HFFc6 (cell line): ENCODE data around the gene LSM6. TPM values are rescaled to one million over a fixed set of nuclear protein-coding genes. Genes with fewer than 3 reads are reported as not detected.

Source experiments
- DNase-seq: peaks from one replicate; pipeline ENCODE4 v3.0.0-alpha.2; 2018
- H3K27ac Mint-ChIP-seq: 2 replicates; pipeline ENCODE4 v1.8.0; 2020; ENCODE audit warnings: mild to moderate bottlenecking, mixed read lengths
- H3K27me3 Mint-ChIP-seq: 2 replicates; pipeline ENCODE4 v1.8.0; 2021; ENCODE audit warnings: mild to moderate bottlenecking, moderate library complexity, mixed read lengths; ENCODE audit not compliant: insufficient read depth
- H3K36me3 Mint-ChIP-seq: 2 replicates; pipeline ENCODE4 v1.8.0; 2021; ENCODE audit warnings: low read depth, mixed read lengths
- H3K4me1 Mint-ChIP-seq: 2 replicates; pipeline ENCODE4 v1.8.0; 2020; ENCODE audit warnings: low read depth, mixed read lengths
- H3K4me3 Mint-ChIP-seq: 2 replicates; pipeline ENCODE4 v1.8.0; 2020; ENCODE audit warnings: mild to moderate bottlenecking, moderate library complexity, mixed read lengths
- H3K9me3 Mint-ChIP-seq: 2 replicates; pipeline ENCODE4 v1.8.0; 2020; ENCODE audit warnings: mild to moderate bottlenecking, mixed read lengths
- total RNA-seq, 6 experiments: library from RNA; stranded (reverse); fragmentation: NEBNext Ultra II Directional; extraction: Animal tissue kit (Norgen Biotek cat#: 25700); gene quantifications; 2 replicates in 1 of 6; 3 replicates in 5 of 6; pipeline ENCODE4 v1.2.3, GENCODE V29; 2021
- TF ChIP-seq, protein P1 (sequence below): fragments of 200-600 bp; sonication (generic); IDR thresholded peaks from 2 replicates; pipeline ENCODE4 v1.5.0; 2021; ENCODE audit warnings: antibody characterized with exemption, mild to moderate bottlenecking

LSM6 gene
- total RNA-seq, 6 experiments from 2014 or later: 18.8 to 27.9 (median 21.7) TPM

DNA sequence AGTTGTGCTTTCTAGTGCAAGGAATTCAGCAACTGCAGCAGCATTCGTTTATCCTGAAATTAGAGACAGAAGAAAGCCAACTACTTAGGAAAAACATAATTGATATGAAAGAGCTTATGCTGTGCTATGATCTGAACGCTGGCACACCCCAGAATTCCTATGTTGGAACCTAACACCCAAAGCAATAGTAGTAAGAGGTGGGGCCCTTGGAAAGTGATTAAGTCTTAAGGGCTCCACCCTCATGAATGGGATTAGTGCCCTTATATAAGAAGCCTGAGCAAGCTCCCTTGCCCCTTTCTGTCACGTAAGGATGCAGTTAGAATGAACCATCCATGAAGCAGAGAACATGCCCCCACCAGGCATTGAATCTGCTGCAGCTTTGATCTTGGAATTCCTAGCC is 5.4 kb upstream of the LSM6 start:
- Mint-ChIP-seq H3K4me1 (peaks cover 10% of the 10 kb centered on the region), H3K36me3 (no peaks in the 10 kb centered on the region), H3K4me3 (no peak overlapping the region), H3K27ac (no peak overlapping the region), H3K27me3 (peaks cover 3% of the 10 kb centered on the region; the same call in 1 of the 2 replicates), H3K9me3 (no peaks in the 10 kb centered on the region)
- TF ChIP-seq, protein P1, sequence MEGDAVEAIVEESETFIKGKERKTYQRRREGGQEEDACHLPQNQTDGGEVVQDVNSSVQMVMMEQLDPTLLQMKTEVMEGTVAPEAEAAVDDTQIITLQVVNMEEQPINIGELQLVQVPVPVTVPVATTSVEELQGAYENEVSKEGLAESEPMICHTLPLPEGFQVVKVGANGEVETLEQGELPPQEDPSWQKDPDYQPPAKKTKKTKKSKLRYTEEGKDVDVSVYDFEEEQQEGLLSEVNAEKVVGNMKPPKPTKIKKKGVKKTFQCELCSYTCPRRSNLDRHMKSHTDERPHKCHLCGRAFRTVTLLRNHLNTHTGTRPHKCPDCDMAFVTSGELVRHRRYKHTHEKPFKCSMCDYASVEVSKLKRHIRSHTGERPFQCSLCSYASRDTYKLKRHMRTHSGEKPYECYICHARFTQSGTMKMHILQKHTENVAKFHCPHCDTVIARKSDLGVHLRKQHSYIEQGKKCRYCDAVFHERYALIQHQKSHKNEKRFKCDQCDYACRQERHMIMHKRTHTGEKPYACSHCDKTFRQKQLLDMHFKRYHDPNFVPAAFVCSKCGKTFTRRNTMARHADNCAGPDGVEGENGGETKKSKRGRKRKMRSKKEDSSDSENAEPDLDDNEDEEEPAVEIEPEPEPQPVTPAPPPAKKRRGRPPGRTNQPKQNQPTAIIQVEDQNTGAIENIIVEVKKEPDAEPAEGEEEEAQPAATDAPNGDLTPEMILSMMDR: no peak
- DNase-seq: no peak

DNA sequence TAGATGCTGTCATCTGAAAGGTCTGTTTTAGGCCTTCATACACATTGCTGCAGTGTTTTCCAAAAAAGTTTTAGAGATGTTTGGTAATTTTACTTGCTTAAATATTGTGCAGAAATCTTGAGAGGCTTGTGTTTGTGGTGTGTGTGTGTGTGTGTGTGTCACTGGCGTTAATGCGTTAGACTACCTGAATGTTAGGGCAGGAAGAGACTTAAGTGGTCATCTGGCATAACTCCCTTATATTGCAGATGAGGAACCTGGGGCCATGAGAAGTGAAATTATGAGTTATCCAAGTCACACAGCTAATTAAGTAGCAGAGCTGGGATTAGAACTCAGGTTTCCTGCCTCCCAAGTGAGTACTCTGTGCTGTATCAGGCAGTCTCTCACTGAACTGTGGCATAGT is 1.4 kb downstream of the LSM6 start:
- Mint-ChIP-seq H3K4me3 (peak overlapping the region; percentile 85), H3K4me1 (peaks cover 47% of the 10 kb centered on the region), H3K36me3 (no peaks in the 10 kb centered on the region), H3K9me3 (no peaks in the 10 kb centered on the region), H3K27ac (peak overlapping the region; percentile 86), H3K27me3 (no peaks in the 10 kb centered on the region; the same call in 1 of the 2 replicates)
- no peak for DNase-seq
- TF ChIP-seq, protein P1: no peak

DNA sequence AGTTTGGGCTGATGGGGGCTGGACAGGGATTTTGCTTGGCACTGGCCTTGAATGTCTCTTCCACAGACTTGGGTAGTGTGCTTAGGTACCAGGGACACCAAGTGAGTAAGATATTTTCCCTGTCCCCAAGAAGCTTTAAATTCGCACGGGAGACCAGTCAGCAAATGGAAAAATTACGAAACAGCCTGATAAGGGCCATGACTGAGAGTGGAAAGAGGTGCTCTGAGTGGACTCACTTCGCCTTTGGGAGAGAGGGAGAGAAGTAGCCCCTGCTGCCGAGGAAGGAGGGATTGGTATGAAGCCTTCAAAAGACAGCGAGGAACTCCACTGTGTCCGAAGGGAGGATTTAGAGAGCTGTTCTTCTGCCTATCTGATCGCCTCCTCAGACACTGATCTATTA is 2.6 kb downstream of the LSM6 start:
- DNase-seq: no peak
- Mint-ChIP-seq H3K27me3 (no peaks in the 10 kb centered on the region; the same call in 1 of the 2 replicates), H3K36me3 (no peaks in the 10 kb centered on the region), H3K4me3 (peak overlapping the region; percentile 22; the same call in 1 of the 2 replicates), H3K9me3 (no peaks in the 10 kb centered on the region), H3K27ac (no peak overlapping the region), H3K4me1 (peaks cover 47% of the 10 kb centered on the region)
- TF ChIP-seq, protein P1: no peak

DNA sequence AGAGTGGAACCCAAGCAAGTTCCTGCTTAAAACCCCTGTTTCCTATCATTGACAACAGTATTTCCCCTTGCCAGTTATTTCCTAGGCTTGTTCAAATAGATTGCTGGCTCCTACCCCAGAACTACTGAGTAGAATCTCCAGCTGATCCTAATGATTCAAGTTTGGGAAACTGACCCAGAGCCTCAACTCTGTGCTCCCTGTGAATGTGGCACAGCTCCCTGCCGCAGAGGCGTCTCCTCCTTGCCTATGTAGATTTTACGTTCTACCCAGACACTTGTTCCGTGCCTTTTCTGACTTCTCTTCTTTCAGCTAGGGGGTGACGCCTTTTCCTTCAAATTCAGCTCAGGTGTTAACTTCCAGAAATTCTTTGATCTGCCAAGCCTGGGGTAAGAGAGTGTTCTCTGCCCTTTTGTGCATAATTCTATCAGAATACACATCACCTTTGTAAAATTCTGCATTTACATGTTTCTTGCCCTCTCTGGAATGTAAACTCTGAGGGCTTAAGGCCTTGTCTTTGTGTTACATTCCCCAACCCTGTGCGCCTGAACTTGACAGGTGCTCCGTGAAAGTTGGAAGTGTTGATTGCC is 4.4 kb downstream of the LSM6 start:
- H3K36me3 Mint-ChIP-seq: no peaks in the 10 kb centered on the region
- TF ChIP-seq, protein P1: no peak
- no peak for DNase-seq
- no peaks in the 10 kb centered on the region; the same call in 1 of the 2 replicates for H3K27me3 Mint-ChIP-seq
- peaks cover 47% of the 10 kb centered on the region for H3K4me1 Mint-ChIP-seq
- H3K27ac Mint-ChIP-seq: no peak overlapping the region
- H3K9me3 Mint-ChIP-seq: no peaks in the 10 kb centered on the region
- no peak overlapping the region for H3K4me3 Mint-ChIP-seq

DNA sequence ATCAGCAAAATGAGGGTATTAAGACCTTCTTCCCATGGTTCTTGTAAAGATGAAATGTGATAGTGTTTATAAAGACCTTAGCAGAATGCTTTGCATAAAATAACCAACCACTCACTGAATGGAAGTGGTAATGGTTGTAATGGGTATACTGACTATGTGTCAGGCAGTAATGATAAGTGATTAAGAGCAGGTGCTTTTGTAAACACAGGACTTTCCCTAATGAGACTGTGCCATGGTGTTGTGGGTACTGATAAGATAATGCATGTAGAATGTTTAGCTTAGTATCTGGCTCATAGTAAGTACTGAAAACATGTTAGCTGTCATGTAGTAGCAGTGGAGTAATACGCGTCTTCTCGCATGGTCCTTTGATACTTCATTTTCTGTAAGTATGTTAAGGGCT is 6.9 kb downstream of the LSM6 start:
- no peak overlapping the region for H3K4me3 Mint-ChIP-seq
- H3K27me3 Mint-ChIP-seq: no peaks in the 10 kb centered on the region; the same call in 1 of the 2 replicates
- DNase-seq: no peak
- H3K36me3 Mint-ChIP-seq: 0 out of 2 replicates have a peak, but pooled peaks cover 6% of the 10 kb centered on the region
- H3K9me3 Mint-ChIP-seq: no peaks in the 10 kb centered on the region
- TF ChIP-seq, protein P1: no peak
- peaks cover 31% of the 10 kb centered on the region for H3K4me1 Mint-ChIP-seq
- no peak overlapping the region for H3K27ac Mint-ChIP-seq
